GM12864 (cell line): ENCODE measurements around the gene SNRNP25.

Source experiments
- DNase-seq: peaks from one replicate; pipeline ENCODE4 v3.0.0-alpha.2; 2011; ENCODE audit warnings: low read depth
- H3K4me3 ChIP-seq: 2 replicates; pipeline ENCODE4 v1.5.1; 2011; ENCODE audit warnings: mild to moderate bottlenecking, low read depth, low read length, control low read depth
- TF ChIP-seq, protein P1 (sequence below): IDR thresholded peaks from 2 replicates; pipeline ENCODE4 v1.5.1; 2011; ENCODE audit warnings: low read depth, mild to moderate bottlenecking, moderate library complexity, low read length, control low read depth, inconsistent platforms; ENCODE audit errors: missing control alignments

The SNRNP25 gene

GRCh38 chr16:38941-39892 lies 14.4 kb upstream of the SNRNP25 start:
- TF ChIP-seq, protein P1, sequence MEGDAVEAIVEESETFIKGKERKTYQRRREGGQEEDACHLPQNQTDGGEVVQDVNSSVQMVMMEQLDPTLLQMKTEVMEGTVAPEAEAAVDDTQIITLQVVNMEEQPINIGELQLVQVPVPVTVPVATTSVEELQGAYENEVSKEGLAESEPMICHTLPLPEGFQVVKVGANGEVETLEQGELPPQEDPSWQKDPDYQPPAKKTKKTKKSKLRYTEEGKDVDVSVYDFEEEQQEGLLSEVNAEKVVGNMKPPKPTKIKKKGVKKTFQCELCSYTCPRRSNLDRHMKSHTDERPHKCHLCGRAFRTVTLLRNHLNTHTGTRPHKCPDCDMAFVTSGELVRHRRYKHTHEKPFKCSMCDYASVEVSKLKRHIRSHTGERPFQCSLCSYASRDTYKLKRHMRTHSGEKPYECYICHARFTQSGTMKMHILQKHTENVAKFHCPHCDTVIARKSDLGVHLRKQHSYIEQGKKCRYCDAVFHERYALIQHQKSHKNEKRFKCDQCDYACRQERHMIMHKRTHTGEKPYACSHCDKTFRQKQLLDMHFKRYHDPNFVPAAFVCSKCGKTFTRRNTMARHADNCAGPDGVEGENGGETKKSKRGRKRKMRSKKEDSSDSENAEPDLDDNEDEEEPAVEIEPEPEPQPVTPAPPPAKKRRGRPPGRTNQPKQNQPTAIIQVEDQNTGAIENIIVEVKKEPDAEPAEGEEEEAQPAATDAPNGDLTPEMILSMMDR: no peak
- DNase-seq: peak; percentile 71

DNA sequence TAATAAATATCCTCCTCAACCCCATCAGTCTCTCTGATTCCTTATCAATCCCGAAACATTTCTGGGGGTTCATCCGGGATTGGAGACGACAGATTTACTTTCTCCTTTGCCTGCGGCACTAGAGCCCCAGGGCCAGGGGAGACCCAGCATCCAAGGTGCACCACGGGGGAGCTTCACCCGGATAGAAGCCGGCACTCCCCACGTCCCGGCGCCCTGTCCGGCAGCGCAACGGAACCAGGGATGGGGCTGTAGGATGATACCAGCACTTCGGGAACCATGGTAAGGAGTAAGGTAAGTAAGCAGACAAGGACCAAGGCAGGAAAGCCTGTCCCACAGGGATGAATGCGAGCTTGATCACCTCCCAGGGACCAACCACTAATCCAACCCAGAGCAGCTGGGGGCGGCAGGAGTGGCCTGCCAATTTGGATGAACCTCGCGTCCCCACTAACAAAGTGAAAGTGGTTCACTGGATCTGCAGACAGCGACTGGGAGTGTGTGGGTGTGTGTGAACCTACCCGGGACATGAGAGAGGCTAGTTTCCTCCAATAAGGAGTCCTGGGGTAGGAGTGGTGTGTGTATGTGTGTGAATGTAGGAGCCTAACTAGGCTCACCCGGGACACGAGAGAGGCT lies 12.1 kb upstream of the SNRNP25 start:
- no peak overlapping the region for H3K4me3 ChIP-seq
- TF ChIP-seq, protein P1: no peak
- no peak for DNase-seq

More at GRCh38 chr16:38941-39892, 14.4 kb upstream of the SNRNP25 start:
- no peak overlapping the region for H3K4me3 ChIP-seq

GRCh38 chr16:42069-42457 lies 11.6 kb upstream of the SNRNP25 start:
- TF ChIP-seq, protein P1: no peak
- no peak overlapping the region for H3K4me3 ChIP-seq
- DNase-seq: no peak

DNA sequence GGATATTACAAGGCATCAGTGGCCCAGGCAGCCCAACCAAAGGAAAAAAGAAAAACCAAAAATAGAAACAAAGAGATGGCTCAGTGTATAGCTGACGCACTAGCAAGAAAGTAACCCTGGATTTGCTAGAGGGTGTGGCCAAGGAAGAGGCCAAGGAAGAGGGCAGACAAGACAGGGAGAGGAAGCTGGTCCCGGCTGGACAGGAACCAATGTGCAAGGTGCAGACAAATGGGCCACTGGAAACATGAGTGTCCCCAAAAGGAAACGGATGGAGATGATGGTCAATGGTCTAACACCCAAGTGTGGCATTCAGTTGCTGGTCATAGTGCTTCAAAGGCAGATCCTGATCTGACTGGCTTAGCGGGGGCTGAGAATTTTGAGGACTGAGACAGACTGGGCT lies 10.9 kb upstream of the SNRNP25 start:
- no peak for DNase-seq
- TF ChIP-seq, protein P1: no peak
- H3K4me3 ChIP-seq: no peak overlapping the region

- TF ChIP-seq, protein P1: no peak
- no peak for DNase-seq
- H3K4me3 ChIP-seq: no peak overlapping the region
Measured at GRCh38 chr16:43294-43693, 10.3 kb upstream of the SNRNP25 start.

DNA sequence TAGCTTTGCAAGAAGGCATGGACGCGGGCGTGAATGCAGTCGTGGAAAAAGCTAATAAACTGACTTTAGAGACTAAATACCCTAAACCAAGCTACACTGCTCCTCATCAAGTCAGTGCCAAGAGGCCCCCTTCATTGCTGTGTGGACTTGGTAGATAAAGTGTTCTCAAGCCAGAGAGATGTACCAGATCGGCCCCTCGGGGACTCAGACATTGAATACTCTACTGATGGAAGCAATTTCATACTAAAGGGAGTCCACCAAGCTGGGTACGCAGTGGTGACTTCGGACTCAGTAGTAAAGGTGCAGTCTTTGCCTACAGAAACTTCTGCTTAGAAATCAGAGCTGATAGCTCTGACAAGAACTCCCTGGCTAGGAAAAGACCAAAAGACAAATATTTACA lies 9.0 kb upstream of the SNRNP25 start:
- H3K4me3 ChIP-seq: no peak overlapping the region
- TF ChIP-seq, protein P1: no peak
- DNase-seq: no peak
